Lower leg skin (tissue), 4 donors: ENCODE results near the gene ITSN1. TPM values are rescaled to one million over a fixed set of nuclear protein-coding genes. Genes with fewer than 3 reads are reported as not detected.

ENCODE experiments used
- DNase-seq, 2 donors: peaks; one replicate each; pipeline ENCODE4 v3.0.0-alpha.2; 2019; ENCODE audit warnings: low spot score in 2 of 2
- H3K4me3 ChIP-seq: fragments of 200-600 bp; sonication (generic); 2 replicates; pipeline ENCODE4 v1.5.1; 2017; ENCODE audit warnings: mild to moderate bottlenecking, low read depth; ENCODE audit not compliant: poor library complexity, severe bottlenecking
- CTCF ChIP-seq, 3 donors: fragments of 450-650 bp; IDR thresholded peaks; one replicate each; pipeline ENCODE4 v1.5.1; 2016; ENCODE audit warnings: antibody characterized with exemption in 3 of 3, mild to moderate bottlenecking in 3 of 3, moderate library complexity in 2 of 3
- POLR2A ChIP-seq, 2 donors: fragments of 450-650 bp; IDR thresholded peaks; one replicate each; pipeline ENCODE4 v1.6.1; 2016 to 2017; ENCODE audit warnings: antibody characterized with exemption in 2 of 2, mild to moderate bottlenecking in 1 of 2, moderate library complexity in 1 of 2
- WGBS, 2 donors: methylation state at CpG; one replicate each; pipeline ENCODE4 v1.1.5; 2018; 5-methylcytosine and 5-hydroxymethylcytosine counted together
- intact Hi-C: fragments of 100-400 bp; cut with DNase I; formaldehyde crosslinking; loops from one replicate; pipeline ENCODE4 v1.15.0; 2023; ENCODE audit warnings: low total_unique reads
- total RNA-seq, 4 donors: library from RNA; depleted of rRNA; stranded (reverse); fragments of >200 nt; gene quantifications; one replicate each; pipeline ENCODE4 v1.1.0, GENCODE V29; 2016

Gene ITSN1
- total RNA-seq, 4 donors from 2014 or later = 17.4 to 39.5 (median 31.7) TPM

- TF ChIP-seq POLR2A (IDR thresholded peaks at IDR 0.05) = no peak
- TF ChIP-seq CTCF (IDR thresholded peaks at IDR 0.05) = no peak
- intact Hi-C loops = no loop called here
- WGBS, 2 donors = 44 to 49% methylated on average over 4 of the region's 4 CpGs
- H3K4me3 ChIP-seq = no peak overlapping the region
- no peak for DNase-seq
These were observed 160.2 kb downstream of the ITSN1 start for GRCh38 chr21:33802481-33802880.

GRCh38 chr21:33808715-33809367, 166.5 kb downstream of the ITSN1 start:
- DNase-seq = no peak
- intact Hi-C loops = no loop called here
- WGBS, 2 donors = 95 to 98% methylated on average over 2 of the region's 2 CpGs

GRCh38 chr21:33810766-33811165, 168.5 kb downstream of the ITSN1 start:
- TF ChIP-seq POLR2A (IDR thresholded peaks at IDR 0.05) (no peak), CTCF (IDR thresholded peaks at IDR 0.05) (no peak)
- 36 to 54% methylated on average over 4 of the region's 4 CpGs for WGBS, 2 donors
- no peak for DNase-seq
- intact Hi-C loops = no loop called here
- H3K4me3 ChIP-seq = no peak overlapping the region

More at GRCh38 chr21:33808715-33809367, 166.5 kb downstream of the ITSN1 start:
- H3K4me3 ChIP-seq = no peak overlapping the region
- TF ChIP-seq CTCF (IDR thresholded peaks at IDR 0.05) = no peak
- TF ChIP-seq POLR2A (IDR thresholded peaks at IDR 0.05) = no peak

GRCh38 chr21:33811167-33812010, 169.1 kb downstream of the ITSN1 start:
- DNase-seq = no peak
- no peak overlapping the region for H3K4me3 ChIP-seq
- WGBS, 2 donors = 47 to 51% methylated on average over 5 of the region's 5 CpGs
- no peak for TF ChIP-seq CTCF (IDR thresholded peaks at IDR 0.05)
- intact Hi-C loops = no loop called here

- 93 to 98% methylated on average over 7 of the region's 7 CpGs for WGBS, 2 donors
- intact Hi-C loops = no loop called here
- no peak overlapping the region for H3K4me3 ChIP-seq
- DNase-seq = no peak
- TF ChIP-seq CTCF (IDR thresholded peaks at IDR 0.05) = no peak
- no peak for TF ChIP-seq POLR2A (IDR thresholded peaks at IDR 0.05)
These were observed 171.6 kb downstream of the ITSN1 start for GRCh38 chr21:33813832-33814365.
